HepG2 (cell line): ENCODE measurements around the gene MSL2. TPM values are rescaled to one million over a fixed set of nuclear protein-coding genes. Genes with fewer than 3 reads are reported as not detected.
"Not testable (repeated sequence)": the region's sequence is repeated elsewhere in the genome, so short reads cannot be mapped to it uniquely, and the experiment has no call there.

ENCODE experiments used
- ATAC-seq: fragments of 200-7000 bp; cut with Tn5 transposase; 3 replicates; pipeline ENCODE4 v1.9.1; 2020; ENCODE audit warnings: mild to moderate bottlenecking, moderate library complexity
- BruUV-seq: library from RNA; stranded (reverse); fragments of 400-500 nt; replicated peaks from 2 replicates; lab custom pipeline; 2021; lab: Mats Ljungman, UMichigan
- CTCF ChIA-PET: fragments of 300-600 bp; formaldehyde crosslinking; extraction: SDS; loops from one replicate; lab custom pipeline; 2021; ENCODE audit warnings: low total read pairs, inconsistent platforms, low intra/inter-chr PET ratio; lab: Yijun Ruan, JAX
- POLR2A ChIA-PET: fragments of 350-600 bp; sonication (Branson Sonifier 250); formaldehyde crosslinking; loops from one replicate; lab custom pipeline; 2020; ENCODE audit warnings: antibody characterized with exemption, inconsistent platforms; lab: Yijun Ruan, JAX
- DNase-seq: peaks from one replicate; pipeline ENCODE4 v3.0.0-alpha.2; 2015; ENCODE audit warnings: low spot score
- FAIRE-seq: peaks from 3 replicates; lab custom pipeline; 2011; peaks lifted over from hg19 to GRCh38; lab: Jason Lieb, UNC
- H2AFZ ChIP-seq: one replicate; pipeline ENCODE4 v1.6.1; 2011; ENCODE audit warnings: low read length, inconsistent platforms
- H3K27ac ChIP-seq: fragments of 300-600 bp; 3 replicates; pipeline ENCODE4 v1.8.0; 2011; ENCODE audit warnings: mixed run types, mild to moderate bottlenecking, mixed read lengths, low read length, inconsistent platforms; ENCODE audit not compliant: insufficient read depth; ENCODE audit errors: extremely low read length
- H3K27me3 ChIP-seq, 2 experiments: fragments of 200-600 bp in 1 of 2; 2 replicates in 1 of 2; 3 replicates in 1 of 2; pipeline versions ENCODE4 v1.6.0 to v1.8.0; 2011; ENCODE audit warnings: low read length in 2 of 2, mild to moderate bottlenecking in 2 of 2, moderate library complexity in 2 of 2, inconsistent platforms in 1 of 2; ENCODE audit not compliant: insufficient read depth in 2 of 2, control insufficient read depth in 1 of 2
- H3K36me3 ChIP-seq, 2 experiments: fragments of 200-600 bp in 1 of 2; replicated peaks in 1 of 2; 2 replicates in 1 of 2; 3 replicates in 1 of 2; pipeline versions ENCODE4 v1.5.1 to v1.8.0; 2011; ENCODE audit warnings: low read length in 2 of 2, inconsistent platforms in 1 of 2; ENCODE audit not compliant: insufficient read depth in 2 of 2, control insufficient read depth in 1 of 2
- H3K4me1 ChIP-seq: 2 replicates; pipeline ENCODE4 v1.5.1; 2012; ENCODE audit warnings: low read length, inconsistent platforms; ENCODE audit not compliant: insufficient read depth
- H3K4me2 ChIP-seq: 2 replicates; pipeline ENCODE4 v1.6.0; 2011; ENCODE audit warnings: low read depth, low read length, inconsistent platforms
- H3K4me3 ChIP-seq, 3 experiments: fragments of 200-600 bp in 1 of 3; sonication (generic), shearing (Covaris generic) in 1 of 3; replicated peaks in 1 of 3; 2 replicates each; pipeline ENCODE4 v1.5.1; 2011 to 2016; ENCODE audit warnings: low read length in 3 of 3, inconsistent platforms in 2 of 3, low read depth in 2 of 3, mild to moderate bottlenecking in 2 of 3, control low read depth in 1 of 3, mixed read lengths in 1 of 3; ENCODE audit not compliant: insufficient read depth in 1 of 3
- H3K79me2 ChIP-seq: one replicate; pipeline ENCODE4 v1.6.1; 2011; ENCODE audit warnings: low read length, inconsistent platforms; ENCODE audit not compliant: insufficient read depth
- H3K9ac ChIP-seq: 2 replicates; pipeline ENCODE4 v1.6.0; 2011; ENCODE audit warnings: mild to moderate bottlenecking, low read depth, low read length, inconsistent platforms; ENCODE audit not compliant: insufficient read depth
- H3K9me3 ChIP-seq: 2 replicates; pipeline ENCODE4 v1.5.1; 2012; ENCODE audit warnings: mild to moderate bottlenecking, low read length
- H4K20me1 ChIP-seq: 2 replicates; pipeline ENCODE4 v1.6.0; 2011; ENCODE audit warnings: inconsistent platforms, mild to moderate bottlenecking, low read length, moderate library complexity; ENCODE audit not compliant: insufficient read depth
- NFE2L2 ChIP-seq: fragments of 150-350 bp; IDR thresholded peaks from 2 replicates; pipeline ENCODE4 v1.6.1; 2014; ENCODE audit warnings: low read length
- RBM22 ChIP-seq: fragments of 200-400 bp; formaldehyde crosslinking; optimal IDR thresholded peaks from 2 replicates; pipeline ENCODE3; 2017; ENCODE audit warnings: mild to moderate bottlenecking, low read length, moderate library complexity
- ZNF121 ChIP-seq: sonication (generic); formaldehyde crosslinking; IDR thresholded peaks from 2 replicates; pipeline ENCODE4 v1.5.0; 2020; ENCODE audit warnings: mild to moderate bottlenecking, missing genetic modification reagents
- ZNF780A ChIP-seq: sonication (generic); formaldehyde crosslinking; IDR thresholded peaks from 2 replicates; pipeline ENCODE4 v1.8.0; 2022; ENCODE audit warnings: mild to moderate bottlenecking, missing genetic modification reagents, moderate library complexity
- WGBS: methylation state at CpG from one replicate; pipeline ENCODE4 v1.1.6; 2017; ENCODE audit warnings: low lambda C conversion rate; 5-methylcytosine and 5-hydroxymethylcytosine counted together
- in situ Hi-C: cut with HindIII; loops from 2 replicates; pipeline ENCODE4 v1.10.0; 2017; ENCODE audit warnings: low pct_unique_long_range_greater_than_20kb; ENCODE audit not compliant: extremely low pct_ligation_motif_present
- intact Hi-C: fragments of 100-400 bp; cut with micrococcal nuclease; formaldehyde crosslinking; loops from one replicate; pipeline ENCODE4 v1.10.0; 2022; ENCODE audit not compliant: unreplicated experiment
- polyA plus RNA-seq, 8 experiments: library from polyadenylated mRNA; depleted of rRNA in 3 of 8; stranded (reverse) in 7 of 8; unstranded in 1 of 8; fragments of >200 nt; fragmentation: Illumina TruSeq in 4 of 8; extraction: Trizol in 4 of 8; gene quantifications; 2 replicates each; pipeline versions ENCODE4 v1.2.1 to v1.2.3, GENCODE V29; 2011 to 2016; ENCODE audit warnings: low read depth in 4 of 8, missing spikeins in 1 of 8, mixed read lengths in 1 of 8; ENCODE audit not compliant: insufficient read depth in 1 of 8
- total RNA-seq, 5 experiments: library from RNA; depleted of rRNA; stranded (reverse); fragments of >200 nt; fragmentation: Illumina TruSeq; extraction: Trizol; gene quantifications; 2 replicates each; pipeline ENCODE4 v1.2.3, GENCODE V29; 2016; ENCODE audit warnings: low read depth in 1 of 5

The MSL2 gene
- total and polyA plus RNA-seq, 2 of the 13 experiments (the other 11 are each of a cell fraction or from before 2014, with no cell fraction given): 6.9 to 11.7 TPM

- FAIRE-seq: no peak
- in situ Hi-C loops: no loop called here
- no peak overlapping the region for H3K9ac ChIP-seq
- ATAC-seq: no peak
- no peaks in the 10 kb centered on the region for H3K27me3 ChIP-seq
- no peak overlapping the region for H2AFZ ChIP-seq
- no peaks in the 10 kb centered on the region for H3K36me3 ChIP-seq
- no peak overlapping the region for H3K27ac ChIP-seq
- no TSS peak for BruUV-seq
- WGBS: 86% methylated on average over 1 of the region's 1 CpG
- peaks cover 74% of the 10 kb centered on the region for H4K20me1 ChIP-seq
- ChIA-PET CTCF (no interaction called here), POLR2A (interaction anchor here (1.1 kb wide), 1 partner anchor 25 kb away, joined by 4 read pairs; the partner anchor contains the start of gene MSL2)
- H3K4me1 ChIP-seq: peaks cover 27% of the 10 kb centered on the region
- DNase-seq: no peak
- H3K4me3 ChIP-seq: no peak overlapping the region
- intact Hi-C loops: no loop called here
- peaks cover 95% of the 10 kb centered on the region for H3K79me2 ChIP-seq
- peak; percentile 24 for TF ChIP-seq RBM22
- no peak for TF ChIP-seq ZNF121 (CRISPR knock-in tag)
- TF ChIP-seq ZNF780A: no peak
- peak; percentile 50; the same call in 1 of the 2 replicates for TF ChIP-seq NFE2L2
- no peak overlapping the region for H3K4me2 ChIP-seq
- no peaks in the 10 kb centered on the region for H3K9me3 ChIP-seq
Observed at GRCh38 chr3:136171097-136171542, 25.0 kb downstream of the MSL2 start.

- in situ Hi-C loops, FAIRE-seq, intact Hi-C loops, H2AFZ ChIP-seq, H3K4me3 ChIP-seq, DNase-seq, H3K27me3 ChIP-seq, ATAC-seq, H3K27ac ChIP-seq, H3K9me3 ChIP-seq, CTCF ChIA-PET, H3K9ac ChIP-seq, H3K36me3 ChIP-seq, POLR2A ChIA-PET, BruUV-seq, H3K4me2 ChIP-seq: not testable (repeated sequence)
- Histone ChIP-seq H3K79me2 (peaks cover 96% of the 10 kb centered on the region), H4K20me1 (peaks cover 67% of the 10 kb centered on the region), H3K4me1 (peaks cover 18% of the 10 kb centered on the region)
- WGBS: 94% methylated on average over 4 of the region's 4 CpGs
Observed at GRCh38 chr3:136168236-136168635, 27.9 kb downstream of the MSL2 start.
